ENCODE measurements around the gene RBM23.

DNA sequence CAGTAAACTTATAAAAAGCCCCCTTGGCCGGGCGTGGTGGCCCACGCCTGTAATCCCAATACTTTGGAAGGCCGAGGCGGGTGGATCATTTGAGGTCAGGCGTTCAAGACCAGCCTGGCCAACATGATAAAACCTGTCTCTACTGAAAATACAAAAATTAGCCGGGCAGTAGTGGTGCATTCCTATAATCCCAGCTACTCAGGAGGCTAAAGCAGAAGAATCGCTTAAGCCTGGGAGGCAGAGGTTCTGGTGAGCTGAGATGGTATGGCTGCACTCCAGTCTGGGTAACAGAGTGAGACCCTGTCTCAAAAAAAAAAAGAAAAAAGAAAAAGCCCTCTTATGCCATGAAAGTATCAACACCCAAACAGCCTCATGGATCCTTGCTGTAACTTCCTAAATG lies 6.6 kb upstream of the RBM23 start:
- TF ChIP-seq, protein P1, sequence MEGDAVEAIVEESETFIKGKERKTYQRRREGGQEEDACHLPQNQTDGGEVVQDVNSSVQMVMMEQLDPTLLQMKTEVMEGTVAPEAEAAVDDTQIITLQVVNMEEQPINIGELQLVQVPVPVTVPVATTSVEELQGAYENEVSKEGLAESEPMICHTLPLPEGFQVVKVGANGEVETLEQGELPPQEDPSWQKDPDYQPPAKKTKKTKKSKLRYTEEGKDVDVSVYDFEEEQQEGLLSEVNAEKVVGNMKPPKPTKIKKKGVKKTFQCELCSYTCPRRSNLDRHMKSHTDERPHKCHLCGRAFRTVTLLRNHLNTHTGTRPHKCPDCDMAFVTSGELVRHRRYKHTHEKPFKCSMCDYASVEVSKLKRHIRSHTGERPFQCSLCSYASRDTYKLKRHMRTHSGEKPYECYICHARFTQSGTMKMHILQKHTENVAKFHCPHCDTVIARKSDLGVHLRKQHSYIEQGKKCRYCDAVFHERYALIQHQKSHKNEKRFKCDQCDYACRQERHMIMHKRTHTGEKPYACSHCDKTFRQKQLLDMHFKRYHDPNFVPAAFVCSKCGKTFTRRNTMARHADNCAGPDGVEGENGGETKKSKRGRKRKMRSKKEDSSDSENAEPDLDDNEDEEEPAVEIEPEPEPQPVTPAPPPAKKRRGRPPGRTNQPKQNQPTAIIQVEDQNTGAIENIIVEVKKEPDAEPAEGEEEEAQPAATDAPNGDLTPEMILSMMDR (optimal IDR thresholded peaks at IDR 0.05 in 1 of 3, IDR thresholded peaks at IDR 0.05 in 1 of 3, conservative IDR thresholded peaks at IDR 0.05 in 1 of 3; ENCODE audit: extremely low read depth in 1 of 3, insufficient read depth in 2 of 3, low read length in 3 of 3) = no peak
- TF ChIP-seq EZH2 (IDR thresholded peaks at IDR 0.05; ENCODE audit: low read length) = no peak
